Vagina (tissue), 2 donors: ENCODE data around the gene ATP11C. TPM values are rescaled to one million over a fixed set of nuclear protein-coding genes. Genes with fewer than 3 reads are reported as not detected.

Experiments used
- DNase-seq, 2 donors: peaks; one replicate each; pipeline ENCODE4 v3.0.0-alpha.2; 2017; ENCODE audit errors: extremely low spot score in 2 of 2
- H3K27ac ChIP-seq: fragments of 200-600 bp; sonication (generic); one replicate; pipeline ENCODE4 v1.5.1; 2019
- H3K27me3 ChIP-seq: fragments of 200-600 bp; sonication (generic); one replicate; pipeline ENCODE4 v1.5.1; 2019
- H3K36me3 ChIP-seq, 2 donors: fragments of 200-600 bp; sonication (generic); one replicate each; pipeline ENCODE4 v1.5.1; 2017 to 2019
- H3K4me1 ChIP-seq: fragments of 200-600 bp; sonication (generic); one replicate; pipeline ENCODE4 v1.5.1; 2019
- H3K4me3 ChIP-seq, 2 donors: fragments of 200-600 bp; sonication (generic); 1 replicate in 1 of 2; 2 replicates in 1 of 2; pipeline ENCODE4 v1.5.1; 2016 to 2019
- H3K9me3 ChIP-seq: fragments of 200-600 bp; sonication (generic); one replicate; pipeline ENCODE4 v1.5.1; 2019
- POLR2A ChIP-seq, 2 donors: fragments of 450-650 bp; IDR thresholded peaks; one replicate each; pipeline ENCODE4 v1.6.1; 2017; ENCODE audit warnings: antibody characterized with exemption in 2 of 2, mild to moderate bottlenecking in 2 of 2, moderate library complexity in 2 of 2
- POLR2AphosphoS5 ChIP-seq, 2 donors: sonication (generic); formaldehyde crosslinking; IDR thresholded peaks; one replicate each; pipeline ENCODE4 v1.9.0; 2017; ENCODE audit warnings: antibody characterized with exemption in 2 of 2, mild to moderate bottlenecking in 2 of 2, low read depth in 1 of 2; ENCODE audit not compliant: insufficient read depth in 1 of 2
- intact Hi-C: fragments of 100-400 bp; cut with DNase I; formaldehyde crosslinking; loops from one replicate; pipeline ENCODE4 v1.15.1; 2023
- total RNA-seq: library from RNA; depleted of rRNA; stranded (reverse); fragments of >200 nt; gene quantifications from one replicate; pipeline ENCODE4 v1.2.3, GENCODE V29; 2016
- TF ChIP-seq, protein P1 (sequence below), 3 experiments: fragments of 450-650 bp in 2 of 3; fragments of 200-600 bp in 1 of 3; sonication (generic) in 1 of 3; IDR thresholded peaks; one replicate each; pipeline ENCODE4 v1.5.1; 2017 to 2019; ENCODE audit warnings: antibody characterized with exemption in 3 of 3, mild to moderate bottlenecking in 2 of 3, moderate library complexity in 2 of 3

ATP11C gene
- total RNA-seq, 1 donor from 2014 or later, result 24.1 TPM

DNA sequence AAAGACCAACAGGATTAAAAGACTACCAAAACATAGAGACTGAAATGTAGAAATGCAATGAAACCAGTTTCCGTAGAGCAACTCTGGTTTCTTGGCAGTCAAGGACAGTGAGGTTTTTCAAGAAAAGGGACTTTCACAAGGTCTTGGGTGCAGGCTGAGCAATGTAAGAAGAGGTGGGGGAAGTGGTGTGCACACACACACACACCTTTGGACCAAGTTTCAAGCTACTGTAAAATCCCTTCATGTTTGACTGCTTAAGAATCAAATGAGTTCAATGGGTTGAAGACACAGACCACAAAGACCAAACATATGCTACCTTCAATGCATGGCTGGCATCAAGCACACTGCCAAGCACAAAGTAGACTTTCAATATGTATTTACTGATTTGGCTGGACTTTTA, 207.1 kb downstream of the ATP11C start:
- H3K36me3 ChIP-seq, result no peaks in the 10 kb centered on the region
- DNase-seq, result no peak
- no peaks in the 10 kb centered on the region for H3K9me3 ChIP-seq
- H3K4me3 ChIP-seq, result no peak overlapping the region
- H3K27me3 ChIP-seq, result no peaks in the 10 kb centered on the region
- intact Hi-C loops, result no loop called here
- H3K4me1 ChIP-seq, result no peaks in the 10 kb centered on the region
- no peak overlapping the region for H3K27ac ChIP-seq
- no peak for TF ChIP-seq POLR2AphosphoS5 (IDR thresholded peaks at IDR 0.05; ENCODE audit: insufficient read depth in 1 of 2, low read depth in 1 of 2)

DNA sequence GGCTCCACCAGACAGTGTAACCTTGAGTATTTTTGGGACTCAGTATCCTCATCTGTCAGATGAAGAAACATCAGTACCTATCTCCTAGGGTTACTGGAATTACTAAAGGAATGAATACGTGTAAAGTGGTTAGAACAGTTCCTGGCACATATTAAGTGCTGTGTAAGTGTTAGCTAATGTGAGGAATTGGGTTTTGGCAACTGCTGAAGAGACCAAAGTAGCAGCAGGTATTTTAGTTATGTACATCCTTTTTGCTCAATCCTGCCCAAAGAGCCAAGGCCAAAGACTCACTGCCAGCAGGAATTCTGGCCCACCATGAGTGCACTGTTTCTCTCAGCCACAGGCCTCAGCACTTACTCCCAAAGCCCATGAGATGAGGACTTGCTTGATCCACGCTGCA, 208.2 kb downstream of the ATP11C start:
- H3K4me1 ChIP-seq, result no peaks in the 10 kb centered on the region
- H3K4me3 ChIP-seq, result no peak overlapping the region
- no peaks in the 10 kb centered on the region for H3K36me3 ChIP-seq
- H3K9me3 ChIP-seq, result no peaks in the 10 kb centered on the region
- no peaks in the 10 kb centered on the region for H3K27me3 ChIP-seq
- intact Hi-C loops, result no loop called here
- no peak overlapping the region for H3K27ac ChIP-seq
- no peak for TF ChIP-seq POLR2AphosphoS5 (IDR thresholded peaks at IDR 0.05; ENCODE audit: insufficient read depth in 1 of 2, low read depth in 1 of 2)
- TF ChIP-seq POLR2A (IDR thresholded peaks at IDR 0.05), result no peak
- TF ChIP-seq, protein P1, sequence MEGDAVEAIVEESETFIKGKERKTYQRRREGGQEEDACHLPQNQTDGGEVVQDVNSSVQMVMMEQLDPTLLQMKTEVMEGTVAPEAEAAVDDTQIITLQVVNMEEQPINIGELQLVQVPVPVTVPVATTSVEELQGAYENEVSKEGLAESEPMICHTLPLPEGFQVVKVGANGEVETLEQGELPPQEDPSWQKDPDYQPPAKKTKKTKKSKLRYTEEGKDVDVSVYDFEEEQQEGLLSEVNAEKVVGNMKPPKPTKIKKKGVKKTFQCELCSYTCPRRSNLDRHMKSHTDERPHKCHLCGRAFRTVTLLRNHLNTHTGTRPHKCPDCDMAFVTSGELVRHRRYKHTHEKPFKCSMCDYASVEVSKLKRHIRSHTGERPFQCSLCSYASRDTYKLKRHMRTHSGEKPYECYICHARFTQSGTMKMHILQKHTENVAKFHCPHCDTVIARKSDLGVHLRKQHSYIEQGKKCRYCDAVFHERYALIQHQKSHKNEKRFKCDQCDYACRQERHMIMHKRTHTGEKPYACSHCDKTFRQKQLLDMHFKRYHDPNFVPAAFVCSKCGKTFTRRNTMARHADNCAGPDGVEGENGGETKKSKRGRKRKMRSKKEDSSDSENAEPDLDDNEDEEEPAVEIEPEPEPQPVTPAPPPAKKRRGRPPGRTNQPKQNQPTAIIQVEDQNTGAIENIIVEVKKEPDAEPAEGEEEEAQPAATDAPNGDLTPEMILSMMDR (IDR thresholded peaks at IDR 0.05), result no peak
- no peak for DNase-seq

DNA sequence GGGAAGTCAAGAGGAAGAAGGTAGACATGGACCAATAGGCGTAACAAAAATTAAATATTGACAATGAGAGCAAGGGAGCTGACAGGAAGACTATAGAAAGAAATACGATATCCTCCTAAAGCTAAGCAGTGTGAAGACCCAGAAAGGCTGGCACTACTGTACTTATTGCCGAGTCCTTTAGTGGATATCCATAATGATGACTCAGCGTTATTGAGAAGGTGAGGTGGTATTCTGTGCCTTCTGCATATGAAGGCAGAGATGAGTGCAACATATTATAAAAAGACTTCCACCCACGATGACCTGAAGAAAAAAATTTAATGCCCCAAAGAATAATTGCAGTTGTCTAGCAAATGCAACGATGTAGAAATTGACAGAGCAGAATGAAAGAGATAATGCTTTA, 211.9 kb downstream of the ATP11C start:
- intact Hi-C loops, result no loop called here
- no peaks in the 10 kb centered on the region for H3K36me3 ChIP-seq
- no peaks in the 10 kb centered on the region for H3K4me1 ChIP-seq
- no peak overlapping the region for H3K4me3 ChIP-seq
- no peak for DNase-seq
- no peaks in the 10 kb centered on the region for H3K27me3 ChIP-seq
- no peak for TF ChIP-seq POLR2A (IDR thresholded peaks at IDR 0.05)
- TF ChIP-seq POLR2AphosphoS5 (IDR thresholded peaks at IDR 0.05; ENCODE audit: insufficient read depth in 1 of 2, low read depth in 1 of 2), result no peak
- TF ChIP-seq, protein P1 (IDR thresholded peaks at IDR 0.05), result no peak
- H3K27ac ChIP-seq, result no peak overlapping the region
- H3K9me3 ChIP-seq, result no peaks in the 10 kb centered on the region

DNA sequence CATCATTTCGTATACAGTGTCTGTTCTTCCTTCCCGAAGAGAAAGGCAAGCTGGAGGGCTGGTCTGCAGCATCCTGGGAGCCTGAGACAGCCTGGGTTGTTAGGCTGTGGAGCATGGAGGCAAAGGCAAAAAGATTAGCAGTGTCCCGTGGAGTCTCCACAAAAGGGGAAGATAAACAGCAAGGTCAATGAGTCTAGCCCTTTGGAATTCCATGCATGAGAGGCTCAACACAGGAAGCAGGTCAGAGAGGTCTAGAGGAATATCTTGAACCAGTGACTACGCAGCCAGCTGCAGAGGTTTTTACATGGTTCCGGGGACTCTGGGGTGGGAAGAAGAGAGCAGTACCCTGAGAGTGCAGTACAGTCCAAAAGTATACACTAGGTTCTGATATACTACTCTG, 212.7 kb downstream of the ATP11C start:
- no peak overlapping the region for H3K4me3 ChIP-seq
- no peak for DNase-seq
- intact Hi-C loops, result no loop called here
- TF ChIP-seq POLR2AphosphoS5 (IDR thresholded peaks at IDR 0.05; ENCODE audit: insufficient read depth in 1 of 2, low read depth in 1 of 2) (no peak), POLR2A (IDR thresholded peaks at IDR 0.05) (no peak)
- TF ChIP-seq, protein P1 (IDR thresholded peaks at IDR 0.05), result no peak
- H3K4me1 ChIP-seq, result no peaks in the 10 kb centered on the region
- no peaks in the 10 kb centered on the region for H3K9me3 ChIP-seq
- H3K27me3 ChIP-seq, result no peaks in the 10 kb centered on the region
- H3K27ac ChIP-seq, result no peak overlapping the region
- H3K36me3 ChIP-seq, result no peaks in the 10 kb centered on the region

DNA sequence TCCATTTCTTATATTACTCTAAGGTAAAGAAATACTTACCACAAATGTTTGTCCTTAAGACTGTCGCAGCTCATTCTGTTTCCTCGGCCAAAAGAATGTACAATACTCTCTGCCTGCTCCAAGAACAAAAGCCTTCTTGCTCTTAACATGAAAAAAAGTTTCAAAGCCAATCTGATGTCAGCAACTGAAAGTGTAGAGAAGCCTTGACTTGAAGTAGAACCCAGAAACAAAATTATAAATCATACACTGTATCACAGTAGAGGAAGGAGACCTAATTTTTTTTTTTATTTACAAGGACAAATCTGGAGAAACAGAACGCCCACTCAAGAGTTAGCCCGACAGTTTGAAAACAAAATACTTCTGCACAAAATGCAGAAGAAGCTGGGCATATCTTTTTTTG, 224.8 kb downstream of the ATP11C start, which contains the start of gene MCF2:
Gene MCF2, minus strand, starts transcription at position 101 of the 400 bp plus-strand sequence. CDS start 56,423 bp downstream, outside the sequence.
- no peak within 1 kb of the TSS for H3K27ac ChIP-seq
- DNase-seq, result no peak
- no peaks in the 10 kb centered on the region for H3K36me3 ChIP-seq
- TF ChIP-seq POLR2A (IDR thresholded peaks at IDR 0.05) (no peak), POLR2AphosphoS5 (IDR thresholded peaks at IDR 0.05; ENCODE audit: insufficient read depth in 1 of 2, low read depth in 1 of 2) (no peak)
- TF ChIP-seq, protein P1 (IDR thresholded peaks at IDR 0.05), result no peak
- no peaks in the 10 kb centered on the region for H3K9me3 ChIP-seq
- no peaks in the 10 kb centered on the region for H3K27me3 ChIP-seq
- intact Hi-C loops, result no loop called here
- no peaks in the 10 kb centered on the region for H3K4me1 ChIP-seq
- no peak within 1 kb of the TSS for H3K4me3 ChIP-seq
